ENCODE measurements around the gene PYY.

DNA sequence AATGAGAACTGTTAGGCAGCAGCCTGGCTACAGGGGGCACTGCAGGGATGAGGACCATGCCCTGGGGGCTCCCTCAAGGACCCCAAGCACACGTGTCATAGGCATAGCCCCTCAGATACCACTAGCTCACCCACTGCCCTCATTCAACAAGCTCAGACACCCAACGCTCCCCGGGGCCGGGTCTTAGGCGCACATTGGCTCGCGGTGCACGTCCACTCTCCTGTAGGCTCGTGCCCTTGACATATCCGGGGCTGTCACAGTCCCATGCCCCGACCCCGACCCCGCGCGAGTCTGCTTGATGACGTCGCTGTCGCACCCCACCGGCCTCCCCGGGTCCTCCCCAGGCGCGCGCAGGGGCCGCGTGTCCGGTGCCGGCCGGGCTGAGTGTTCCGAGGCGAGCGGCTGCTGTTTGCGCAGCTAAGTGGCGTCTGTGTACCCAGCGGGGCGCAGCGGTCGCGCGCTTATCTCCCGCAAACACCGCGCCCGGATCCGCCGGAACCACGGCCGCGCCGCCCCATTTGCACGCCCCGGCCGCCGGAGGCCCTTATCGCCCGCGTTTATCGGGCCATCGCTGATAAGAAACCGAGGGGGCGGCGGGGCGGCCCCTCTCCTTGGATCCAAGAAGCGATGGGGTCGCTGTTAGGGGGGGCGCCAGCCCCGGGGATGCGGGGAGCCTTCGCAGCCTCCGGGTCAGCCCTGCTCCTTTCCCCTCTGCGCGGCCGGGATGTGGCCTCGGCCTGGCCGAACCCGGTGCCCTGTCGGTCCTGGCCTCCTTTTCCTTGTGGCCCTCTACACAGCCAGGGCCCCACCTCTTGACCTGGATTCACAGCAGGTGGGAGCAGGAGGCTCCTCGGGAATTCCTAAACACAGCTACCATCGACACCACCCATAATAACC, 30.0 kb upstream of the PYY start:
- TF ChIP-seq, protein P1, sequence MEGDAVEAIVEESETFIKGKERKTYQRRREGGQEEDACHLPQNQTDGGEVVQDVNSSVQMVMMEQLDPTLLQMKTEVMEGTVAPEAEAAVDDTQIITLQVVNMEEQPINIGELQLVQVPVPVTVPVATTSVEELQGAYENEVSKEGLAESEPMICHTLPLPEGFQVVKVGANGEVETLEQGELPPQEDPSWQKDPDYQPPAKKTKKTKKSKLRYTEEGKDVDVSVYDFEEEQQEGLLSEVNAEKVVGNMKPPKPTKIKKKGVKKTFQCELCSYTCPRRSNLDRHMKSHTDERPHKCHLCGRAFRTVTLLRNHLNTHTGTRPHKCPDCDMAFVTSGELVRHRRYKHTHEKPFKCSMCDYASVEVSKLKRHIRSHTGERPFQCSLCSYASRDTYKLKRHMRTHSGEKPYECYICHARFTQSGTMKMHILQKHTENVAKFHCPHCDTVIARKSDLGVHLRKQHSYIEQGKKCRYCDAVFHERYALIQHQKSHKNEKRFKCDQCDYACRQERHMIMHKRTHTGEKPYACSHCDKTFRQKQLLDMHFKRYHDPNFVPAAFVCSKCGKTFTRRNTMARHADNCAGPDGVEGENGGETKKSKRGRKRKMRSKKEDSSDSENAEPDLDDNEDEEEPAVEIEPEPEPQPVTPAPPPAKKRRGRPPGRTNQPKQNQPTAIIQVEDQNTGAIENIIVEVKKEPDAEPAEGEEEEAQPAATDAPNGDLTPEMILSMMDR (IDR thresholded peaks at IDR 0.05 in 8 of 11, conservative IDR thresholded peaks at IDR 0.05 in 3 of 11), result peak in 2 of 11 experiments; percentile 14 to 31
- peak in 2 of 3 donors; percentile 21 to 58 for TF ChIP-seq POLR2AphosphoS5 (IDR thresholded peaks at IDR 0.05)
- TF ChIP-seq POLR2A (IDR thresholded peaks at IDR 0.05), result no peak

Measured in spleen (tissue), 7 donors.